GM12875 (cell line): Measurements from ENCODE around the gene SLC2A5.

Experiments
- H3K4me3 ChIP-seq: one replicate; pipeline ENCODE4 v1.5.1; 2011; ENCODE audit warnings: low read depth, low read length, control low read depth
- CTCF ChIP-seq: IDR thresholded peaks from 2 replicates; pipeline ENCODE4 v1.5.1; 2011; ENCODE audit warnings: low read depth, mild to moderate bottlenecking, control low read depth, inconsistent platforms, low read length, moderate library complexity, borderline replicate concordance; ENCODE audit not compliant: insufficient read depth

SLC2A5 gene

GRCh38 chr1:9041116-9041779 is 28.2 kb downstream of the SLC2A5 start:
- H3K4me3 ChIP-seq, result no peak overlapping the region
- no peak for TF ChIP-seq CTCF

- no peak overlapping the region for H3K4me3 ChIP-seq
- TF ChIP-seq CTCF, result no peak
These were observed 28.8 kb downstream of the SLC2A5 start for GRCh38 chr1:9040659-9041030.

GRCh38 chr1:9039761-9040658 is 29.4 kb downstream of the SLC2A5 start:
- H3K4me3 ChIP-seq, result no peak overlapping the region
- no peak for TF ChIP-seq CTCF

- no peak for TF ChIP-seq CTCF
- no peak overlapping the region for H3K4me3 ChIP-seq
These were observed 30.3 kb downstream of the SLC2A5 start for GRCh38 chr1:9038881-9039760.

- no peak overlapping the region for H3K4me3 ChIP-seq
- TF ChIP-seq CTCF, result no peak
These were observed 31.1 kb downstream of the SLC2A5 start for GRCh38 chr1:9038338-9038650.

GRCh38 chr1:9037476-9038337 is 31.7 kb downstream of the SLC2A5 start:
- no peak for TF ChIP-seq CTCF
- no peak overlapping the region for H3K4me3 ChIP-seq
